HEK293 (cell line): ENCODE measurements around the gene SNTG2.

Source experiments
- CTCF ChIA-PET: fragments of 350-600 bp; formaldehyde crosslinking; extraction: SDS; loops from one replicate; lab custom pipeline; 2021; ENCODE audit warnings: antibody characterized with exemption; lab: Yijun Ruan, JAX
- POLR2A ChIA-PET: fragments of 300-600 bp; formaldehyde crosslinking; extraction: SDS; loops from one replicate; lab custom pipeline; 2020; ENCODE audit warnings: antibody characterized with exemption, inconsistent platforms; lab: Yijun Ruan, JAX
- H3K27ac ChIP-seq: fragments of 200-500 bp; sonication (Bioruptor generic); 2 replicates; pipeline ENCODE4 v1.5.1; 2014; ENCODE audit warnings: low read depth, low read length, control low read depth, inconsistent platforms; ENCODE audit errors: extremely low read depth
- H3K36me3 ChIP-seq, 2 experiments: fragments of 200-500 bp in 1 of 2; sonication (Bioruptor generic) in 1 of 2; 1 replicate in 1 of 2; 2 replicates in 1 of 2; pipeline ENCODE4 v1.5.1; 2014 to 2017; ENCODE audit warnings: inconsistent platforms in 2 of 2, low read length in 2 of 2; ENCODE audit not compliant: control insufficient read depth in 2 of 2, insufficient read depth in 1 of 2
- H3K4me1 ChIP-seq: fragments of 200-500 bp; sonication (Bioruptor generic); 2 replicates; pipeline ENCODE4 v1.5.1; 2014; ENCODE audit warnings: mild to moderate bottlenecking, low read length, inconsistent platforms; ENCODE audit not compliant: control insufficient read depth, insufficient read depth
- H3K4me3 ChIP-seq: 2 replicates; pipeline ENCODE4 v1.5.1; 2011; ENCODE audit warnings: low read depth, mild to moderate bottlenecking, control low read depth, low read length, moderate library complexity
- H3K9me3 ChIP-seq: fragments of 200-500 bp; sonication (Bioruptor generic); 2 replicates; pipeline ENCODE4 v1.5.1; 2014; ENCODE audit warnings: low read depth, low read length, inconsistent platforms; ENCODE audit not compliant: control insufficient read depth, insufficient read depth
- CTCF ChIP-seq: fragments of 450-650 bp; formaldehyde crosslinking; IDR thresholded peaks from 2 replicates; pipeline ENCODE4 v1.5.1; 2016; ENCODE audit warnings: missing biosample characterization, missing genetic modification characterization
- EGR2 ChIP-seq: fragments of 450-650 bp; formaldehyde crosslinking; IDR thresholded peaks from 2 replicates; pipeline ENCODE4 v1.5.1; 2016; ENCODE audit warnings: low read depth, missing biosample characterization, missing genetic modification characterization
- HOXA7 ChIP-seq: sonication (generic); formaldehyde crosslinking; IDR thresholded peaks from 2 replicates; pipeline ENCODE4 v1.8.1; 2022; ENCODE audit warnings: missing genetic modification reagents, borderline replicate concordance
- IKZF3 ChIP-seq: fragments of 450-650 bp; IDR thresholded peaks from 2 replicates; pipeline ENCODE4 v1.5.0; 2018; ENCODE audit warnings: missing biosample characterization, mild to moderate bottlenecking, missing genetic modification characterization, moderate library complexity
- SP2 ChIP-seq: fragments of 450-650 bp; formaldehyde crosslinking; IDR thresholded peaks from 2 replicates; pipeline ENCODE4 v1.5.1; 2016; ENCODE audit warnings: missing biosample characterization, missing genetic modification characterization
- YY1 ChIP-seq: fragments of 450-650 bp; formaldehyde crosslinking; IDR thresholded peaks from 2 replicates; pipeline ENCODE4 v1.5.1; 2018; ENCODE audit warnings: missing biosample characterization, missing genetic modification characterization
- ZFHX2 ChIP-seq: fragments of 450-650 bp; formaldehyde crosslinking; conservative IDR thresholded peaks from 2 replicates; pipeline ENCODE4 v1.5.1; 2016; ENCODE audit warnings: missing biosample characterization, missing genetic modification characterization
- ZIC2 ChIP-seq: fragments of 450-650 bp; formaldehyde crosslinking; IDR thresholded peaks from 2 replicates; pipeline ENCODE4 v1.5.1; 2016; ENCODE audit warnings: missing biosample characterization, missing genetic modification characterization
- ZNF132 ChIP-seq: fragments of 450-650 bp; formaldehyde crosslinking; IDR thresholded peaks from 2 replicates; pipeline ENCODE4 v1.5.1; 2017; ENCODE audit warnings: missing biosample characterization, missing genetic modification characterization, borderline replicate concordance
- ZNF184 ChIP-seq: fragments of 450-650 bp; IDR thresholded peaks from 2 replicates; pipeline ENCODE4 v1.5.1; 2018; ENCODE audit warnings: missing biosample characterization, mild to moderate bottlenecking, missing genetic modification characterization
- ZNF221 ChIP-seq: fragments of 450-650 bp; formaldehyde crosslinking; IDR thresholded peaks from 2 replicates; pipeline ENCODE4 v1.5.1; 2017; ENCODE audit warnings: missing biosample characterization, missing genetic modification characterization, borderline replicate concordance
- ZNF24 ChIP-seq: fragments of 450-650 bp; formaldehyde crosslinking; IDR thresholded peaks from 2 replicates; pipeline ENCODE4 v1.5.1; 2016; ENCODE audit warnings: missing biosample characterization, missing genetic modification characterization
- ZNF416 ChIP-seq: fragments of 450-650 bp; formaldehyde crosslinking; IDR thresholded peaks from 2 replicates; pipeline ENCODE4 v1.5.1; 2016; ENCODE audit warnings: missing biosample characterization, missing genetic modification characterization
- ZNF473 ChIP-seq: fragments of 450-650 bp; formaldehyde crosslinking; IDR thresholded peaks from 2 replicates; pipeline ENCODE4 v1.5.1; 2017; ENCODE audit warnings: missing biosample characterization, missing genetic modification characterization
- ZNF544 ChIP-seq: fragments of 450-650 bp; formaldehyde crosslinking; IDR thresholded peaks from 2 replicates; pipeline ENCODE4 v1.5.0; 2017; ENCODE audit warnings: missing biosample characterization, missing genetic modification characterization
- ZNF560 ChIP-seq: fragments of 450-650 bp; formaldehyde crosslinking; IDR thresholded peaks from 2 replicates; pipeline ENCODE4 v1.5.1; 2017; ENCODE audit warnings: missing biosample characterization, missing genetic modification characterization, borderline replicate concordance
- ZNF585B ChIP-seq: fragments of 450-650 bp; formaldehyde crosslinking; IDR thresholded peaks from 2 replicates; pipeline ENCODE4 v1.5.1; 2016; ENCODE audit warnings: missing biosample characterization, missing genetic modification characterization
- ZNF596 ChIP-seq: fragments of 450-650 bp; IDR thresholded peaks from 2 replicates; pipeline ENCODE4 v1.5.0; 2018; ENCODE audit warnings: missing biosample characterization, mild to moderate bottlenecking, missing genetic modification characterization, moderate library complexity
- ZNF658 ChIP-seq: fragments of 450-650 bp; formaldehyde crosslinking; IDR thresholded peaks from 2 replicates; pipeline ENCODE4; 2016; ENCODE audit warnings: missing biosample characterization, missing genetic modification characterization
- ZNF768 ChIP-seq: fragments of 450-650 bp; formaldehyde crosslinking; IDR thresholded peaks from 2 replicates; pipeline ENCODE4 v1.5.1; 2018; ENCODE audit warnings: missing biosample characterization, mild to moderate bottlenecking, missing genetic modification characterization
- ZNF843 ChIP-seq: fragments of 450-650 bp; formaldehyde crosslinking; IDR thresholded peaks from 2 replicates; pipeline ENCODE4 v1.5.1; 2016; ENCODE audit warnings: missing biosample characterization, missing genetic modification characterization
- TF ChIP-seq, protein P1 (sequence below): fragments of 450-650 bp; formaldehyde crosslinking; conservative IDR thresholded peaks from 2 replicates; pipeline ENCODE4 v1.5.1; 2016; ENCODE audit warnings: low read depth, missing biosample characterization, missing genetic modification characterization
- TF ChIP-seq, protein P2 (sequence below): fragments of 450-650 bp; formaldehyde crosslinking; optimal IDR thresholded peaks from 2 replicates; pipeline ENCODE3; 2016; ENCODE audit warnings: missing biosample characterization, mild to moderate bottlenecking, missing genetic modification characterization
- TF ChIP-seq, protein P3 (sequence below): fragments of 450-650 bp; formaldehyde crosslinking; IDR thresholded peaks from 2 replicates; pipeline ENCODE4 v1.5.1; 2017; ENCODE audit warnings: missing biosample characterization, missing genetic modification characterization

SNTG2 gene

DNA sequence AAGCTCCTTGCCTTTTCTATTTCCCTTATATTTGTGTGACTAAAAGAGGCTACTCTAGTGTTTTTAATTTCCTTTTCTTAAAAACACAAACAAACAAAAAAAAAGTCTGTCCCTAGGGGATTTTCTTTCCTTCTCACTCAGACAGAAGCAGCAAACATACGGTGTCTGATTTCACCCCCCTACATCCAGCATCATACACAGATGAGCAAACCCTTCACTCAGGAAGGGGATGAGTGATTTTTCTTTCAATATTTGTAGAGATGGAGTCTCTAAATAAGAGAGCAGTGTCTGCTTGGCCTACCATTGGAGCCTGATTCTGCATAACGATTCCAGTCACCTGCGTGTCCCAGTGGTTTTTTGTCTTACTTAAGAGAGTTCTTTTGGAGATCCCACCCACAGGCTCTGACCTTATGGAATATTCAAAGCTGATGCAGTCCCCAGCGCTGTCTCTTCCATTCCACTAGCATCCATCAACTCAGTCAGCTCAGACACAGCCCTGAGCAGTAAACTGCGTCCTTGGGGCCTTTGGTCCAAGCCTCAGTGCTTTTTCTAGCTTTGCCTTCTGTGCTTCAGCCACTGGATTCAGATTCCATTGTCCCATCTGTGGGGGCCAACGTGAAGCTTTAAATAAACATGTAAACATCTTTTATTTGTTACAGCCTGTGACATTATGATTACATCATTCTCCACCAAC, 410.1 kb downstream of the SNTG2 start (continued):
- TF ChIP-seq YY1 = no peak
- TF ChIP-seq SP2 (tag by site-specific recombination) = no peak
- no peak for TF ChIP-seq ZNF184 (tag by site-specific recombination)
- no peak for TF ChIP-seq ZNF768 (tag by site-specific recombination)

DNA sequence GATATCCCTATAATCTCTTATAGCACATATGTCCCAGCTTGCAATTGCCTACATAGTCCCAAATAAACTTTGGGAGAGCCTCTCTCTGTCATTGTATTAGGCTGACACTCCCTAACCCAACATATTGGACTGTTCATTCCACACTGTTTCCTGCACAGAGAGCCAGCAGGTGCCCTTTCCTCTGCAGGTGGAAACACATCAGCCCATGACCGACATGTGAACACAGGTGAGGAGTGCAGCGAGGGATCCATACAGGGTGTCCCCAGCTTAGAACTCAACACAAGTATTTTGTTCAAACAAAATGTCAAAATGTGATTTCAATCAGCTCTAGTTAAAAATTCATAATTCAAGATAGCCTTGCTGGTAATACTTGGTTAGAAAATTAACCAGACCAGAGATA, 412.7 kb downstream of the SNTG2 start:
- TF ChIP-seq ZNF473 (tag by site-specific recombination) (no peak), ZNF132 (tag by site-specific recombination) (no peak), ZIC2 (tag by site-specific recombination) (no peak), ZNF416 (tag by site-specific recombination) (no peak), ZNF585B (tag by site-specific recombination) (no peak), IKZF3 (tag by site-specific recombination) (no peak), CTCF (tag by site-specific recombination) (no peak), ZNF544 (tag by site-specific recombination) (no peak)
- TF ChIP-seq, protein P1, sequence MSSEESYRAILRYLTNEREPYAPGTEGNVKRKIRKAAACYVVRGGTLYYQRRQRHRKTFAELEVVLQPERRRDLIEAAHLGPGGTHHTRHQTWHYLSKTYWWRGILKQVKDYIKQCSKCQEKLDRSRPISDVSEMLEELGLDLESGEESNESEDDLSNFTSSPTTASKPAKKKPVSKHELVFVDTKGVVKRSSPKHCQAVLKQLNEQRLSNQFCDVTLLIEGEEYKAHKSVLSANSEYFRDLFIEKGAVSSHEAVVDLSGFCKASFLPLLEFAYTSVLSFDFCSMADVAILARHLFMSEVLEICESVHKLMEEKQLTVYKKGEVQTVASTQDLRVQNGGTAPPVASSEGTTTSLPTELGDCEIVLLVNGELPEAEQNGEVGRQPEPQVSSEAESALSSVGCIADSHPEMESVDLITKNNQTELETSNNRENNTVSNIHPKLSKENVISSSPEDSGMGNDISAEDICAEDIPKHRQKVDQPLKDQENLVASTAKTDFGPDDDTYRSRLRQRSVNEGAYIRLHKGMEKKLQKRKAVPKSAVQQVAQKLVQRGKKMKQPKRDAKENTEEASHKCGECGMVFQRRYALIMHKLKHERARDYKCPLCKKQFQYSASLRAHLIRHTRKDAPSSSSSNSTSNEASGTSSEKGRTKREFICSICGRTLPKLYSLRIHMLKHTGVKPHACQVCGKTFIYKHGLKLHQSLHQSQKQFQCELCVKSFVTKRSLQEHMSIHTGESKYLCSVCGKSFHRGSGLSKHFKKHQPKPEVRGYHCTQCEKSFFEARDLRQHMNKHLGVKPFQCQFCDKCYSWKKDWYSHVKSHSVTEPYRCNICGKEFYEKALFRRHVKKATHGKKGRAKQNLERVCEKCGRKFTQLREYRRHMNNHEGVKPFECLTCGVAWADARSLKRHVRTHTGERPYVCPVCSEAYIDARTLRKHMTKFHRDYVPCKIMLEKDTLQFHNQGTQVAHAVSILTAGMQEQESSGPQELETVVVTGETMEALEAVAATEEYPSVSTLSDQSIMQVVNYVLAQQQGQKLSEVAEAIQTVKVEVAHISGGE = no peak
- ChIA-PET CTCF (interaction anchor here (0.7 kb wide), 1 partner anchor 201 kb away, joined by 3 read pairs; no protein-coding TSS in a partner anchor), POLR2A (no interaction called here)
- H3K4me1 ChIP-seq = no peaks in the 10 kb centered on the region
- H3K27ac ChIP-seq = no peak overlapping the region
- no peak overlapping the region for H3K4me3 ChIP-seq
- no peaks in the 10 kb centered on the region for H3K36me3 ChIP-seq
- no peaks in the 10 kb centered on the region for H3K9me3 ChIP-seq

DNA sequence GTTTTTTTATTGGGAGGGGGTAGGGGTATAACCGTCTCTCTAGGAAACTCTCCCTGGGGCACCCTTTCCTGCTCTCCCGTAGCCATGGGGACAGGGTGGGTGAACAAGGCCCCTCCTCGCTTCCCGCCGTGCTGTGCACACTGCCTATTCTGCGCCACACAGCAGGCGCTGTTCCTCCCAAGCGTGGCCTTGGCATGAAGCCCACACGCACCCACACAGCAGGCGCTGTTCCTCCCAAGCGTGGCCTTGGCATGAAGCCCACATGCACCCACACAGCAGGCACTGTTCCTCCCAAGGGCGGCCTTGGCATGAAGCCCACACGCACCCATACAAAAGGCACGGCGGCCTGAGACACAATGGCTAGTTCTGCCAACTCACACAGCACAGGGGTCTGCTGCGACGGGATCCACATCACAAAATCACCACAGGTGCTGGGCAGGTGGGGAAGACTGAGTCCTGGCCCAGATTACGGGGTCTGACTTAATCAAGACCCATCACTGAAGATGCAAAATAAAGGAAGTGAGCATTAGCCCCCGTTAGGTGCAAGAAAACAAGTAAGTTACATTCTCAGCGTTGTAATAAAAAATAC, 416.0 kb downstream of the SNTG2 start:
- no peak overlapping the region for H3K27ac ChIP-seq
- no peak overlapping the region for H3K4me3 ChIP-seq
- TF ChIP-seq HOXA7 (CRISPR knock-in tag) = no peak
- TF ChIP-seq ZNF24 (tag by site-specific recombination) = no peak
- peak; percentile 36; the same call in 1 of the 2 replicates for TF ChIP-seq EGR2 (tag by site-specific recombination)
- TF ChIP-seq ZNF658 (tag by site-specific recombination) = no peak
- peak; percentile 32; the same call in 1 of the 2 replicates for TF ChIP-seq ZIC2 (tag by site-specific recombination)
- no peak for TF ChIP-seq ZNF221
- TF ChIP-seq, protein P2, sequence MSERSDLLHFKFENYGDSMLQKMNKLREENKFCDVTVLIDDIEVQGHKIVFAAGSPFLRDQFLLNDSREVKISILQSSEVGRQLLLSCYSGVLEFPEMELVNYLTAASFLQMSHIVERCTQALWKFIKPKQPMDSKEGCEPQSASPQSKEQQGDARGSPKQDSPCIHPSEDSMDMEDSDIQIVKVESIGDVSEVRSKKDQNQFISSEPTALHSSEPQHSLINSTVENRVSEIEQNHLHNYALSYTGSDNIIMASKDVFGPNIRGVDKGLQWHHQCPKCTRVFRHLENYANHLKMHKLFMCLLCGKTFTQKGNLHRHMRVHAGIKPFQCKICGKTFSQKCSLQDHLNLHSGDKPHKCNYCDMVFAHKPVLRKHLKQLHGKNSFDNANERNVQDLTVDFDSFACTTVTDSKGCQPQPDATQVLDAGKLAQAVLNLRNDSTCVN (tag by site-specific recombination) = no peak
- no peak for TF ChIP-seq ZNF596 (tag by site-specific recombination)
- TF ChIP-seq ZFHX2 = peak; percentile 75
- TF ChIP-seq ZNF843 (tag by site-specific recombination) = no peak
- TF ChIP-seq, protein P3, sequence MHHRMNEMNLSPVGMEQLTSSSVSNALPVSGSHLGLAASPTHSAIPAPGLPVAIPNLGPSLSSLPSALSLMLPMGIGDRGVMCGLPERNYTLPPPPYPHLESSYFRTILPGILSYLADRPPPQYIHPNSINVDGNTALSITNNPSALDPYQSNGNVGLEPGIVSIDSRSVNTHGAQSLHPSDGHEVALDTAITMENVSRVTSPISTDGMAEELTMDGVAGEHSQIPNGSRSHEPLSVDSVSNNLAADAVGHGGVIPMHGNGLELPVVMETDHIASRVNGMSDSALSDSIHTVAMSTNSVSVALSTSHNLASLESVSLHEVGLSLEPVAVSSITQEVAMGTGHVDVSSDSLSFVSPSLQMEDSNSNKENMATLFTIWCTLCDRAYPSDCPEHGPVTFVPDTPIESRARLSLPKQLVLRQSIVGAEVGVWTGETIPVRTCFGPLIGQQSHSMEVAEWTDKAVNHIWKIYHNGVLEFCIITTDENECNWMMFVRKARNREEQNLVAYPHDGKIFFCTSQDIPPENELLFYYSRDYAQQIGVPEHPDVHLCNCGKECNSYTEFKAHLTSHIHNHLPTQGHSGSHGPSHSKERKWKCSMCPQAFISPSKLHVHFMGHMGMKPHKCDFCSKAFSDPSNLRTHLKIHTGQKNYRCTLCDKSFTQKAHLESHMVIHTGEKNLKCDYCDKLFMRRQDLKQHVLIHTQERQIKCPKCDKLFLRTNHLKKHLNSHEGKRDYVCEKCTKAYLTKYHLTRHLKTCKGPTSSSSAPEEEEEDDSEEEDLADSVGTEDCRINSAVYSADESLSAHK (tag by site-specific recombination) = no peak
- TF ChIP-seq ZNF560 (tag by site-specific recombination) = no peak
- ChIA-PET CTCF (no interaction called here), POLR2A (no interaction called here)
- no peaks in the 10 kb centered on the region for H3K4me1 ChIP-seq
- no peaks in the 10 kb centered on the region for H3K9me3 ChIP-seq
- no peaks in the 10 kb centered on the region for H3K36me3 ChIP-seq
